PC-9 (cell line): ENCODE data around the gene DNAJC2.

ENCODE experiments used
- EZH2 ChIP-seq: fragments of 200-600 bp; sonication (generic); IDR thresholded peaks from 2 replicates; pipeline ENCODE4 v1.8.0; 2017; ENCODE audit warnings: antibody characterized with exemption, low read depth
- TF ChIP-seq, protein P1 (sequence below): fragments of 200-600 bp; sonication (generic); conservative IDR thresholded peaks from 2 replicates; pipeline ENCODE4 v1.6.1; 2017; ENCODE audit warnings: mixed run types, antibody characterized with exemption, mild to moderate bottlenecking, moderate library complexity

DNA sequence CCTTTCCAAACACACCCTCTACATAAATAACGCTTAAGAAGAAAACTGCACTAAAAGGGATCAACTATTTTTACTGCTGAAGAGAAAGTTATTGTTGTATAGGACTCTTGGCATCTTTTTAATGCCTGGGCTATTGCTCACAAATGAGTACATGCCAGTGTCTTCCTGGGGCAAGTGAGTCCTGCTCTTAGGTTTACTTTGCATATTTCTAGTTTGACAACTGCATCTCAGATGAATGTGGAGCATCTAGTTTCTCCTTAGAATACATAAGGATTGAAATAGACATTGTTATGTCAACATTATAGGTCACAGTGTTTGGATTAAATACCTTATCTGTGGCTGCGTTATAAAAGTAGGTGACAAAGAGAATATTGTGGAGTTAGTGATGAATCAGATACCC, 47.4 kb upstream of the DNAJC2 start:
- no peak for TF ChIP-seq EZH2
- TF ChIP-seq, protein P1, sequence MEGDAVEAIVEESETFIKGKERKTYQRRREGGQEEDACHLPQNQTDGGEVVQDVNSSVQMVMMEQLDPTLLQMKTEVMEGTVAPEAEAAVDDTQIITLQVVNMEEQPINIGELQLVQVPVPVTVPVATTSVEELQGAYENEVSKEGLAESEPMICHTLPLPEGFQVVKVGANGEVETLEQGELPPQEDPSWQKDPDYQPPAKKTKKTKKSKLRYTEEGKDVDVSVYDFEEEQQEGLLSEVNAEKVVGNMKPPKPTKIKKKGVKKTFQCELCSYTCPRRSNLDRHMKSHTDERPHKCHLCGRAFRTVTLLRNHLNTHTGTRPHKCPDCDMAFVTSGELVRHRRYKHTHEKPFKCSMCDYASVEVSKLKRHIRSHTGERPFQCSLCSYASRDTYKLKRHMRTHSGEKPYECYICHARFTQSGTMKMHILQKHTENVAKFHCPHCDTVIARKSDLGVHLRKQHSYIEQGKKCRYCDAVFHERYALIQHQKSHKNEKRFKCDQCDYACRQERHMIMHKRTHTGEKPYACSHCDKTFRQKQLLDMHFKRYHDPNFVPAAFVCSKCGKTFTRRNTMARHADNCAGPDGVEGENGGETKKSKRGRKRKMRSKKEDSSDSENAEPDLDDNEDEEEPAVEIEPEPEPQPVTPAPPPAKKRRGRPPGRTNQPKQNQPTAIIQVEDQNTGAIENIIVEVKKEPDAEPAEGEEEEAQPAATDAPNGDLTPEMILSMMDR = no peak
